GM12864 (cell line): Measurements from ENCODE around the gene FAM234B.

Source experiments
- DNase-seq: peaks from one replicate; pipeline ENCODE4 v3.0.0-alpha.2; 2011; ENCODE audit warnings: low read depth
- H3K4me3 ChIP-seq: 2 replicates; pipeline ENCODE4 v1.5.1; 2011; ENCODE audit warnings: mild to moderate bottlenecking, low read depth, low read length, control low read depth
- CTCF ChIP-seq: IDR thresholded peaks from 2 replicates; pipeline ENCODE4 v1.5.1; 2011; ENCODE audit warnings: low read depth, mild to moderate bottlenecking, moderate library complexity, low read length, control low read depth, inconsistent platforms; ENCODE audit errors: missing control alignments

The FAM234B gene

GRCh38 chr12:13071305-13072280 lies 27.4 kb downstream of the FAM234B start:
- no peak for DNase-seq
- TF ChIP-seq CTCF, result no peak

GRCh38 chr12:13073173-13073572 lies 29.0 kb downstream of the FAM234B start:
- TF ChIP-seq CTCF, result no peak
- no peak for DNase-seq
- H3K4me3 ChIP-seq, result no peak overlapping the region

More at GRCh38 chr12:13071305-13072280, 27.4 kb downstream of the FAM234B start:
- no peak overlapping the region for H3K4me3 ChIP-seq

- H3K4me3 ChIP-seq, result no peak overlapping the region
- DNase-seq, result no peak
- no peak for TF ChIP-seq CTCF
These were observed 30.4 kb downstream of the FAM234B start for GRCh38 chr12:13074396-13075117.

- no peak for TF ChIP-seq CTCF
- DNase-seq, result no peak
- no peak overlapping the region for H3K4me3 ChIP-seq
These were observed 30.9 kb downstream of the FAM234B start for GRCh38 chr12:13075118-13075480.

GRCh38 chr12:13075786-13076570 lies 31.8 kb downstream of the FAM234B start:
- no peak overlapping the region for H3K4me3 ChIP-seq
- no peak for DNase-seq
- TF ChIP-seq CTCF, result no peak

- no peak for DNase-seq
- no peak for TF ChIP-seq CTCF
- no peak overlapping the region for H3K4me3 ChIP-seq
These were observed 35.3 kb downstream of the FAM234B start for GRCh38 chr12:13079440-13079906.
